GM12878 (cell line): Measurements from ENCODE around the gene FIZ1. TPM values are rescaled to one million over a fixed set of nuclear protein-coding genes. Genes with fewer than 3 reads are reported as not detected.

Experiments used
- ASH2L ChIP-seq: fragments of 300-600, 200-600 bp; sonication (generic); IDR thresholded peaks from 2 replicates; pipeline ENCODE4 v1.6.1; 2017; ENCODE audit warnings: low read depth, mild to moderate bottlenecking, borderline replicate concordance
- ATF2 ChIP-seq: IDR thresholded peaks from 2 replicates; pipeline ENCODE4 v1.6.1; 2012; ENCODE audit warnings: low read length, inconsistent platforms
- BACH1 ChIP-seq: fragments of 450-650 bp; IDR thresholded peaks from 2 replicates; pipeline ENCODE4 v1.6.1; 2017; ENCODE audit warnings: mild to moderate bottlenecking, borderline replicate concordance
- BHLHE40 ChIP-seq, 2 experiments: fragments of 450-650 bp in 1 of 2; IDR thresholded peaks; 2 replicates each; pipeline ENCODE4 v1.6.1; 2011 to 2017; ENCODE audit warnings: low read depth in 2 of 2, borderline replicate concordance in 1 of 2, improper control_type of control experiment in 1 of 2, low read length in 1 of 2, mild to moderate bottlenecking in 1 of 2
- CBFB ChIP-seq: IDR thresholded peaks from 2 replicates; pipeline ENCODE4 v1.6.1; 2016; ENCODE audit warnings: antibody characterized with exemption, low read depth
- CEBPB ChIP-seq, 2 experiments: fragments of 150-350 bp in 1 of 2; IDR thresholded peaks; 2 replicates each; pipeline ENCODE4 v1.6.1; 2012 to 2014; ENCODE audit warnings: low read depth in 2 of 2, low read length in 2 of 2, borderline replicate concordance in 1 of 2, inconsistent platforms in 1 of 2
- DPF2 ChIP-seq: fragments of 450-650 bp; IDR thresholded peaks from 2 replicates; pipeline ENCODE4 v1.6.1; 2017; ENCODE audit warnings: mild to moderate bottlenecking
- FOXM1 ChIP-seq: IDR thresholded peaks from 2 replicates; pipeline ENCODE4 v1.6.1; 2012; ENCODE audit warnings: low read depth, mild to moderate bottlenecking, inconsistent platforms, low read length, moderate library complexity
- HDAC6 ChIP-seq: fragments of 200-600 bp; sonication (generic); IDR thresholded peaks from one replicate; pipeline ENCODE4 v1.8.0; 2017; ENCODE audit warnings: antibody characterized with exemption; ENCODE audit not compliant: unreplicated experiment
- LARP7 ChIP-seq: fragments of 450-650 bp; IDR thresholded peaks from 2 replicates; pipeline ENCODE4 v1.6.1; 2017; ENCODE audit warnings: mild to moderate bottlenecking
- NFXL1 ChIP-seq: fragments of 450-650 bp; IDR thresholded peaks from 2 replicates; pipeline ENCODE4 v1.6.1; 2017; ENCODE audit warnings: antibody characterized with exemption, mild to moderate bottlenecking, borderline replicate concordance
- NFYA ChIP-seq: IDR thresholded peaks from 2 replicates; pipeline ENCODE4 v1.6.1; 2011; ENCODE audit warnings: low read depth, mild to moderate bottlenecking, low read length, improper control_type of control experiment, borderline replicate concordance
- NFYB ChIP-seq: IDR thresholded peaks from 2 replicates; pipeline ENCODE4 v1.6.1; 2011; ENCODE audit warnings: low read depth, mild to moderate bottlenecking, low read length, improper control_type of control experiment, moderate library complexity; ENCODE audit not compliant: insufficient read depth
- PKNOX1 ChIP-seq: fragments of 450-650 bp; IDR thresholded peaks from 2 replicates; pipeline ENCODE4 v1.6.1; 2016; ENCODE audit warnings: mild to moderate bottlenecking
- PRDM15 ChIP-seq: fragments of 450-650 bp; formaldehyde crosslinking; IDR thresholded peaks from 2 replicates; pipeline ENCODE4 v1.4.0; 2020; ENCODE audit warnings: mild to moderate bottlenecking, moderate library complexity
- RAD21 ChIP-seq: IDR thresholded peaks from 2 replicates; pipeline ENCODE4 v1.6.1; 2011; ENCODE audit warnings: mild to moderate bottlenecking, low read depth, low read length, moderate library complexity; ENCODE audit not compliant: insufficient read depth
- RUNX3 ChIP-seq: IDR thresholded peaks from 2 replicates; pipeline ENCODE4 v1.6.1; 2012; ENCODE audit warnings: low read length, inconsistent platforms
- SIN3A ChIP-seq: IDR thresholded peaks from 2 replicates; pipeline ENCODE4 v1.6.1; 2012; ENCODE audit warnings: low read depth, low read length, improper control_type of control experiment
- SPI1 ChIP-seq: IDR thresholded peaks from 2 replicates; pipeline ENCODE4 v1.6.1; 2011; ENCODE audit warnings: low read depth, mild to moderate bottlenecking, low read length, moderate library complexity, borderline replicate concordance; ENCODE audit not compliant: insufficient read depth
- SUZ12 ChIP-seq: fragments of 200-600 bp; sonication (generic); IDR thresholded peaks from one replicate; pipeline ENCODE4 v1.6.1; 2018; ENCODE audit warnings: antibody characterized with exemption, mild to moderate bottlenecking; ENCODE audit not compliant: unreplicated experiment
- TBL1XR1 ChIP-seq: IDR thresholded peaks from 2 replicates; pipeline ENCODE4 v1.6.1; 2012; ENCODE audit warnings: low read depth, low read length, improper control_type of control experiment
- YY1 ChIP-seq: IDR thresholded peaks from 2 replicates; pipeline ENCODE4 v1.6.1; 2011; ENCODE audit warnings: low read depth, mild to moderate bottlenecking, low read length
- ZNF207 ChIP-seq: fragments of 450-650 bp; IDR thresholded peaks from 2 replicates; pipeline ENCODE4 v1.6.1; 2014; ENCODE audit warnings: antibody characterized with exemption, mild to moderate bottlenecking, borderline replicate concordance
- ZNF217 ChIP-seq: fragments of 450-650 bp; IDR thresholded peaks from 2 replicates; pipeline ENCODE4 v1.6.1; 2017; ENCODE audit warnings: antibody characterized with exemption, mild to moderate bottlenecking
- ZZZ3 ChIP-seq: IDR thresholded peaks from 2 replicates; pipeline ENCODE4 v1.6.1; 2011; ENCODE audit warnings: low read depth; ENCODE audit not compliant: control insufficient read depth, insufficient read length
- polyA plus RNA-seq, 11 experiments: library from polyadenylated mRNA; depleted of rRNA in 4 of 11; unstranded in 6 of 11; stranded (reverse) in 5 of 11; fragments of >200 nt; fragmentation: Nextera tagmentation in 4 of 11; fragmentation: Illumina TruSeq in 1 of 11; extraction: Ambion mirVana in 4 of 11; extraction: Trizol in 1 of 11; gene quantifications; 1 replicate in 1 of 11; 2 replicates in 10 of 11; pipeline versions ENCODE4 v1.2.1 to v1.2.3, GENCODE V29; 2011 to 2016; ENCODE audit warnings: inconsistent platforms in 2 of 11, missing spikeins in 2 of 11, low read depth in 1 of 11
- total RNA-seq, 4 experiments: library from RNA; depleted of rRNA in 3 of 4; stranded (reverse); fragments of >200 nt in 3 of 4; fragmentation: Illumina TruSeq in 1 of 4; extraction: Trizol in 1 of 4; gene quantifications; 2 replicates each; pipeline versions ENCODE4 v1.2.1 to v1.2.3, GENCODE V29; 2013 to 2021

The FIZ1 gene
- total and polyA plus RNA-seq, 10 of the 15 experiments (the other 5 are each of a cell fraction or from before 2014, with no cell fraction given), result 0.60 to 16.8 (median 4.2) TPM

GRCh38 chr19:55647732-55648584 lies 48.6 kb upstream of the FIZ1 start, which contains the start of gene CCDC106 (continued):
- TF ChIP-seq LARP7 (peak; percentile 82), PRDM15 (CRISPR knock-in tag) (no peak), CBFB (no peak; the same call in 1 of the 2 replicates), RAD21 (no peak), PKNOX1 (no peak), SUZ12 (no peak), YY1 (peak; percentile 72), BACH1 (peak; percentile 100), ATF2 (no peak), RUNX3 (peak; percentile 54), ZZZ3 (no peak), DPF2 (peak; percentile 77; the same call in 1 of the 2 replicates), HDAC6 (no peak), NFYB (no peak), NFYA (no peak), CEBPB (IDR thresholded peaks at IDR 0.05; ENCODE audit: borderline replicate concordance in 1 of 2, low read depth in 2 of 2, low read length in 2 of 2) (0 out of 4 replicates have a peak, but pooled peaks of 1 of the 2 experiments have one; percentile 6), FOXM1 (no peak), ASH2L (no peak), NFXL1 (no peak), SIN3A (no peak; the same call in 1 of the 2 replicates), BHLHE40 (IDR thresholded peaks at IDR 0.05; ENCODE audit: borderline replicate concordance in 1 of 2, low read depth in 2 of 2, low read length in 1 of 2) (peak; percentile 74 to 93), SPI1 (no peak), ZNF217 (peak; percentile 90), TBL1XR1 (no peak), ZNF207 (peak; percentile 94)
